ENCODE measurements around the gene RPL38. TPM values are rescaled to one million over a fixed set of nuclear protein-coding genes. Genes with fewer than 3 reads are reported as not detected.

Gene RPL38
- total RNA-seq, 1 donor, result 426 TPM

GRCh38 chr17:74206332-74206818 is 2.9 kb downstream of the RPL38 start:
- no peak for DNase-seq (ENCODE audit: low read depth in 2 of 3, low spot score in 2 of 3)

GRCh38 chr17:74210191-74211140 is 7.0 kb downstream of the RPL38 start:
- DNase-seq (ENCODE audit: low read depth in 2 of 3, low spot score in 2 of 3), result peak; percentile 57 to 78 (median 71)

- DNase-seq (ENCODE audit: low read depth in 2 of 3, low spot score in 2 of 3), result no peak
Observed at GRCh38 chr17:74211141-74211911, 7.8 kb downstream of the RPL38 start.

GRCh38 chr17:74211912-74212208 is 8.4 kb downstream of the RPL38 start:
- no peak for DNase-seq (ENCODE audit: low read depth in 2 of 3, low spot score in 2 of 3)

DNA sequence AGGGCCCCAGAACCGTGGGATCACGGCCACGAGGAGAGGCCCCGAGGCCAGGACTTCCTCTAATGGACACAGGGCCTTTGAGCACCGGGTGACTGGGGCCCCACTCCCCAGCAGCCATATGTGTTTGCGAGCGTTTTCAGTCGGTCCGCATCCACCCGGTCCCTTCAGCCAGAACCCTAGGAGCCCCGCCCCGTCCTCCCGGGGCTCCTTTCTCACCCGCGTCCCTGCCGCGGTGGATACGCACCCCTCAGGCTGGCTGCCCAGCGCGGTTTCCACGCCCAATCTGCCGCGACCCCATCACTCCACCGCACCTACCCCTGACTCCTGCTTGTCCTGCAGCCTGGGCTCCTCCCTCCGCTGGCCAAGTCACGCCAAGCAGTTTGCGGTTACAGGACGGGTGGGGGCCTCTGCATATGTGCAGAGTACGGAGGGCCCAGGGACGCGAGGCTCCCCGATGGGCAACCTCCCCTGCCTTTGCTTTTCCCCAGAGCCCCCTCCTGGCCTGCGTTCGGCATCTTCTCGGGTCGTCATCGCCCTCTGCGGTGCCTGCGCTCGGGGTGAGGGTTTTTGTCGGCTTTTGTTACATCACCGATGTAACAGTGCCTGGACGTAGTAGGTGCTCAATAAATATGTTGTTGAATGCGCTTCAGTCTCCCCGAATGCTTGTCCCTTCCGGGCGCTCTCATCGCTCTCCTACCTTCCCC is 8.9 kb downstream of the RPL38 start:
- peak in 2 of 3 donors; percentile 21 to 22 for DNase-seq (ENCODE audit: low read depth in 2 of 3, low spot score in 2 of 3)

DNA sequence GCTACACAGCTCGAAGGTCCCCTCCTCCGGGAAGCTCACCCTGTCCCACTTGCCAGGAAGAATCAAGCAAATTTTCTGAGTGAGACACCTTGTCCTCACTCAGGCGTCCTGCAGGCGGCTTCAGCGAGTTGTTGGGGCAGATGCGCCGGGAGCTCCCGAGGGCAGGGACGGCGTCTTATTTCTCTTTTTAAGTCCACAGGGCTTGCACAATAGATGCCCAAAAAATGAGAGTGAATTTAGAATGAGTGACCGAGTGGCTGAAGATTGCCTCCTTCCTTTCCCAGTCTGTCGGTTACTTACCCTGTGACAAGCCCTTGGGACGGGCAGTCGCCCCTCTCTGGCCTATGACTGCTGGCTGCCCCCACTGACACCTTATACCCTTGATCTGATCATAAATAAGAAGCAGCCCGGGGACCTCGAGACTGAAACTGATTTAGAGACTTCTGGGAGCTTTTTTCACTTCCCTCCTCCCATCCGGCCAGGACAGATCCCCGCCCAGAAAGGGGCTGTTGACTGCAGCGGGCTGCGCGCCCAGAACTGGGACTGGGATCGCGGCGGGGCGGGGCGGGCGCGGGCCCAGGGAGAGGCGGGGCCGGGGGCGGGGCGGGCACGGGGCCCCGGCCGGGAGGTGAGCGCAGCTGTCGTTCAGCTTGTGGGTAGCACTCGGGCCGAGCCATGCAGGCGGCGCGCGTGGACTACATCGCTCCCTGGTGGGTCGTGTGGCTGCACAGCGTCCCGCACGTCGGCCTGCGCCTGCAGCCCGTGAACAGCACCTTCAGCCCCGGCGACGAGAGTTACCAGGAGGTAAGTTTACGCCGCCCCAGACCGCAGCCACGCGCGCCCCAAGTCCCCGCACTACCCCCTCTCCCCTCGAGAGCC is 9.7 kb downstream of the RPL38 start, which contains the start of gene TTYH2:
TTYH2 (plus strand) TSS at position 659 of the 879 bp plus-strand sequence; CDS start at position 676, 17 bp downstream.
- peak; percentile 49 to 71 (median 63) for DNase-seq (ENCODE audit: low read depth in 2 of 3, low spot score in 2 of 3)

- DNase-seq (ENCODE audit: low read depth in 2 of 3, low spot score in 2 of 3), result peak in 1 of 3 donors; percentile 32
Observed at GRCh38 chr17:74213861-74214391, 10.4 kb downstream of the RPL38 start.

- DNase-seq (ENCODE audit: low read depth in 2 of 3, low spot score in 2 of 3), result no peak
Observed at GRCh38 chr17:74214484-74215341, 11.2 kb downstream of the RPL38 start.

- DNase-seq (ENCODE audit: low read depth in 2 of 3, low spot score in 2 of 3), result no peak
Observed at GRCh38 chr17:74215342-74215727, 11.9 kb downstream of the RPL38 start.

- no peak for DNase-seq (ENCODE audit: low read depth in 2 of 3, low spot score in 2 of 3)
Observed at GRCh38 chr17:74216505-74216904, 13.0 kb downstream of the RPL38 start.

DNA sequence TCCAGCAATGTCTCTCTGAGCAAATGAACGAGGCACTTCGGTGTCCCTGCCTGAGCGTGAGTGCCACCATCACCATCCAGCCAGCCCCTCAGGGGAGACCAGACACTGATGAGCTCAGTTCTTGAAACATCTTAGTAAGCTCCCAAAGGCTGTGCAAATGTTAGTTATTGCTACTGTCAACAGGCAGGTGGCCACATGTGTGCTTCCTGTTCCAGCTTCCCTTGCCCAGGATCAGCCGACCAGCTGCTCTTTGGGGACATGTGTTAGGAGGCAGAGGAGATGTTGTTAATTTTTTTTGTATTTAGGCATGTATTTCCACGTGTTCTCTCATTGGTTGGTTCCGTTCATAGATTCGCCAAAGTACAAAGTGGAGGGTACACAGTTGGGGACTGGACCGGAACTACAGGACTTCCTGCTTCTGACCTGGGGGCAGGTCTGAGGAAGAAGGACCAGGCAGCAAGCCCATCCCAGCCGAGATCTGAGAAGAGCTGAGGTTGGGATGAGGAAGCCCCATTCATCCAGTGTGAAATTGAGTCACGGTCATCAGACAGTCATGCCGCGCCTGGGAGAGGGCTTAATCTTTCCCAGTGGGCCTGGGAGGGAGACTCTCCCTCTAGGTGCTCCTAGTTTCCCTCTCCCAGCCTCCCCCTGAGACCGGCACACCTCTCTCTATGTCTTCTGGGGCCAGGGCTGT is 13.7 kb downstream of the RPL38 start:
- DNase-seq (ENCODE audit: low read depth in 2 of 3, low spot score in 2 of 3), result peak in 1 of 3 donors; percentile 66

- no peak for DNase-seq (ENCODE audit: low read depth in 2 of 3, low spot score in 2 of 3)
Observed at GRCh38 chr17:74217888-74218287, 14.4 kb downstream of the RPL38 start.

DNA sequence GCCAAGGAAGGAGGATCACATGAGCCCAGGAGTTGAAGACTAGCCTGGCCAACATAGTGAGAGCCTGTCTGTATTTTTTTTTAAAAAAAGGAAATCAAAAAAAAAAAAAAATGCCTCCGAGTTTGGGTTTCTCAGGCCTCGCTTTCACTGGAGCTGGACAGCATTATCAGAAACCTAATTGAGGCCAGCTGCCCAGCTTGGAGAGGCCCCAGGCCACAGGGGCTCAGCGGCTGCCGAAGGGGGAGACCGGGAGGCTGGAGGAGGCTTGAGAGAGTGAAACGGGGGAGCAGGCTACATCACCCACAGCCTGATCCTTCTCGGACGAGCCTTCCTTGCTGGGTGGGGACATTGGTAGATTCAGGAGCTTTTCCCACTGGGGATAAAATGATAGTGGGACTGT is 15.0 kb downstream of the RPL38 start:
- DNase-seq (ENCODE audit: low read depth in 2 of 3, low spot score in 2 of 3), result no peak

DNA sequence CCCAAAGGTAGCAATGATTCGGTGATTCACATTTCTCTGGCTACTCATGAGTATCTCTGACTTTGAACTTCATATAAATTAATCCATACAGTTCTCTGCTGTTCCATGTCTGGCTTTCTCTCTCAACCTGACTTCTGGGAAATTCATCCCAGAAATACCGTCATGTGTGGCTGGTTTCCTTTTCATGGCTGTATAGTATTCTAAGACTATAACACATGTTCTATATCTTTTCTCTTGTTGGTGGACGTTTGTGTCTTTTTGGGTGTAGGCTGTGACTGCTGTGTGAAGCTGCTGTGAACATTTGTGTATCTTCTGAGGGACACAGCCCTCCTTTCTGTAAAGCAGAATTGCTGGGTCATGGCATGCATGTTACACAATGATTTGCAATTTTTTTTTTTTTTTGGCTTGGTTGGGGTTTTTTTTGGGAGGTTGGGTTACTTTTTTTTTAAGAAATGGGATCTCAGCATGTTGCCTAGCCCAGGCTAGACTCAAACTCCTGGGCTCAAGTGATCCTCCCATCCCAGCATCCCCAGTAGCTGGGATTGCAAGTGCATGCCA is 16.2 kb downstream of the RPL38 start:
- DNase-seq (ENCODE audit: low read depth in 2 of 3, low spot score in 2 of 3), result peak in 1 of 3 donors; percentile 42

DNA sequence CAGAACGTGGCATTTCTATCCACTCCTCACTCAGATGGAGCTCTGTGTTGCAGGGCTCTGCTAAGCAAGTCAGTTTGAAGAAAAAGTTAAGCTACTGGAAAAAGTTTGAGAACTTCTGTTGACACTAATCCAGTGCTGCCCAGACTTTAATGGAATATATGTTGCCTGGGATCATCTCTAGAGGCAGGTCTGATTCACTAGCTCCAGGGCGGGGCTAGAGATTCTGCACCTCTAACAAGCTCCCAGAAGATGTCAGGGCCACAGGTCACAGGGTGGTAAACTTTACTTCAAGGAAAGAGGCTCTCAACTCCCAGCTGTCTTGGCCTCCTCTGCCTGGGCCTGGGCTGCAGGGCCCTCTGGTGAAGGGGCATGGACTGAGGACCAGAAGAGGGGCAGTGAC is 16.7 kb downstream of the RPL38 start:
- no peak for DNase-seq (ENCODE audit: low read depth in 2 of 3, low spot score in 2 of 3)

GRCh38 chr17:74220946-74221818 is 17.7 kb downstream of the RPL38 start:
- DNase-seq (ENCODE audit: low read depth in 2 of 3, low spot score in 2 of 3), result no peak

GRCh38 chr17:74222399-74222798 is 18.9 kb downstream of the RPL38 start:
- no peak for DNase-seq (ENCODE audit: low read depth in 2 of 3, low spot score in 2 of 3)

All from hematopoietic multipotent progenitor cell (in vitro differentiated cells).